ENCODE measurements around the gene KLHL29. TPM values are rescaled to one million over a fixed set of nuclear protein-coding genes. Genes with fewer than 3 reads are reported as not detected.

Gene KLHL29
- total RNA-seq, 1 experiment from 2014 or later, result 2.4 TPM

DNA sequence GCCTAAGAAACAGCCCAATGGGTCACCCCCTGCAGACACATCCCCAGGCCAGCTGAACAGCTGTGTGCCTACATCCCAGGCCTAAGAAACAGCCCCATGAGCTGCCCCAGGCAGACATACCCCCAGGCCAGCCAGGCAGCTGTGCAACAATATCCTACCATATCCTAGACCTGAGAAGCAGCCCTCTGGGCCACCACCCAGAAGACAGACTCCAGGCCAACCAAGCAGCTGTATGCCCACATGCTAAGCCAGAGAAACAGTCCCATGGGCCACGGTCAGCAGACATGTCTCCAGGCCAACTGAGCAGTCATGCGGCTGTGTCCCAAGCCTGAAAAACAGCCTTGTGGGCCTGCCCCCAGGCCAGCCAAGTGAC, 336.5 kb downstream of the KLHL29 start:
- Histone ChIP-seq H3K27me3 (ENCODE audit: insufficient read depth, low read length) (no peaks in the 10 kb centered on the region), H4K20me1 (ENCODE audit: control insufficient read depth, insufficient read depth, insufficient read length) (no peaks in the 10 kb centered on the region), H3K18ac (ENCODE audit: insufficient read length, low read depth, low read length) (no peak overlapping the region), H2AK5ac (ENCODE audit: insufficient read length, low read length) (no peak overlapping the region), H3K23me2 (ENCODE audit: insufficient read length, low read depth, low read length, poor library complexity, severe bottlenecking) (no peaks in the 10 kb centered on the region), H3K79me1 (ENCODE audit: insufficient read depth, low read depth, low read length, poor library complexity, severe bottlenecking) (no peaks in the 10 kb centered on the region), H2BK120ac (ENCODE audit: low read depth, low read length, poor library complexity, severe bottlenecking) (no peak overlapping the region), H4K91ac (ENCODE audit: insufficient read length, low read depth, low read length) (no peak overlapping the region), H3K4me1 (ENCODE audit: insufficient read depth, low read length) (no peaks in the 10 kb centered on the region; the same call in 1 of the 2 replicates), H2BK12ac (ENCODE audit: insufficient read length, low read depth, low read length) (no peak overlapping the region), H3K14ac (ENCODE audit: insufficient read depth, low read length) (no peak overlapping the region; the same call in 1 of the 2 replicates), H3K79me2 (ENCODE audit: insufficient read depth, low read length) (no peaks in the 10 kb centered on the region), H2AFZ (ENCODE audit: low read length) (no peak overlapping the region), H2BK15ac (ENCODE audit: low read depth, low read length) (no peak overlapping the region), H3T11ph (ENCODE audit: low read length) (no peak overlapping the region), H2BK20ac (ENCODE audit: low read depth, low read length, poor library complexity, severe bottlenecking) (no peak overlapping the region), H3K27ac (ENCODE audit: insufficient read length, low read depth, low read length) (no peak overlapping the region), H3K9ac (ENCODE audit: extremely low read depth, insufficient read length, low read length) (no peak overlapping the region), H3K56ac (ENCODE audit: insufficient read length, low read depth, low read length) (no peak overlapping the region), H3K4me2 (ENCODE audit: insufficient read depth, insufficient read length, low read length) (no peak overlapping the region), H2BK5ac (ENCODE audit: insufficient read length, low read length) (no peak overlapping the region), H4K8ac (replicated peaks; ENCODE audit: insufficient read length, low read depth, low read length) (no peak overlapping the region), H3K9me3 (ENCODE audit: control insufficient read depth, low read depth, low read length) (no peaks in the 10 kb centered on the region), H4K5ac (ENCODE audit: insufficient read length, low read depth, low read length) (no peak overlapping the region), H3K23ac (ENCODE audit: insufficient read length, low read depth, low read length) (no peak overlapping the region), H3K4ac (ENCODE audit: low read depth, low read length) (no peak overlapping the region)
- H3K4me1 Mint-ChIP-seq, result peaks cover 3 to 4% of the 10 kb centered on the region in 2 experiments; a peak in 2 of 4 replicates
- H3K27me3 Mint-ChIP-seq (ENCODE audit: low read depth), result no peaks in the 10 kb centered on the region
- no CpG with 5 or more reads among the region's 2 CpGs for WGBS (ENCODE audit: extremely low coverage, insufficient read length, low lambda C conversion rate)
- H3K36me3 Mint-ChIP-seq (ENCODE audit: insufficient read depth in 1 of 3, low read depth in 3 of 3), result peaks cover 13 to 29% (median 20%) of the 10 kb centered on the region in 3 experiments
- H3K27ac Mint-ChIP-seq, result peak overlapping the region in 1 of 3 experiments; percentile 46; a peak in 1 of 7 replicates
- peaks cover 10 to 14% of the 10 kb centered on the region in 2 experiments for H3K9me3 Mint-ChIP-seq
- no peak overlapping the region for H3K4me3 Mint-ChIP-seq
- TF ChIP-seq, protein P1, sequence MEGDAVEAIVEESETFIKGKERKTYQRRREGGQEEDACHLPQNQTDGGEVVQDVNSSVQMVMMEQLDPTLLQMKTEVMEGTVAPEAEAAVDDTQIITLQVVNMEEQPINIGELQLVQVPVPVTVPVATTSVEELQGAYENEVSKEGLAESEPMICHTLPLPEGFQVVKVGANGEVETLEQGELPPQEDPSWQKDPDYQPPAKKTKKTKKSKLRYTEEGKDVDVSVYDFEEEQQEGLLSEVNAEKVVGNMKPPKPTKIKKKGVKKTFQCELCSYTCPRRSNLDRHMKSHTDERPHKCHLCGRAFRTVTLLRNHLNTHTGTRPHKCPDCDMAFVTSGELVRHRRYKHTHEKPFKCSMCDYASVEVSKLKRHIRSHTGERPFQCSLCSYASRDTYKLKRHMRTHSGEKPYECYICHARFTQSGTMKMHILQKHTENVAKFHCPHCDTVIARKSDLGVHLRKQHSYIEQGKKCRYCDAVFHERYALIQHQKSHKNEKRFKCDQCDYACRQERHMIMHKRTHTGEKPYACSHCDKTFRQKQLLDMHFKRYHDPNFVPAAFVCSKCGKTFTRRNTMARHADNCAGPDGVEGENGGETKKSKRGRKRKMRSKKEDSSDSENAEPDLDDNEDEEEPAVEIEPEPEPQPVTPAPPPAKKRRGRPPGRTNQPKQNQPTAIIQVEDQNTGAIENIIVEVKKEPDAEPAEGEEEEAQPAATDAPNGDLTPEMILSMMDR (conservative IDR thresholded peaks at IDR 0.05), result no peak
- DNase-seq, result no peak
